Stimulated activated naive CD4-positive, alpha-beta T cell (primary cell): ENCODE results near the gene ARPC5L.
"Not testable (repeated sequence)": the region's sequence is repeated elsewhere in the genome, so short reads cannot be mapped to it uniquely, and the experiment has no call there.

ENCODE experiments used
- DNase-seq, 6 experiments: peaks; one replicate each; lab custom pipeline; 2025; lab: John Stamatoyannopoulos, UW

The ARPC5L gene

GRCh38 chr9:124841075-124841821 is 20.7 kb upstream of the ARPC5L start:
- no peak for DNase-seq

- DNase-seq, result no peak
Observed at GRCh38 chr9:124843456-124844034, 18.4 kb upstream of the ARPC5L start.

GRCh38 chr9:124844291-124844690 is 17.6 kb upstream of the ARPC5L start:
- no peak for DNase-seq

DNA sequence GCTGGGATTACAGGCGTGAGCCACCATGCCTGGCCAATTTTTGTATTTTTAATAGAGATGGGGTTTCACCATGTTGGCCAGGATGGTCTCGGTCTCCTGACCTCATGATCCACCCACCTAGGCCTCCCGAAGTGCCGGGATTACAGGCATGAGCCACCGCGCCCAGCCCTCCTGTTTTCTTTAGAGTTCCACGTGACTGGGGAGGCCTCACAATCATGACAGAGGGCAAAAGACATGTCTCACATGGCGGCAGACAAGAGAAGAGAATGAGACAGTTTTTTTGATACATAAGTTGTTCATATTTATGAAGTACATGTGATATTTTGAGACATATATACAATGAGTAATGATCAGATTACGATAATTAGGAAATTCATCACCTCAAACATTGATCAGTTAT is 15.5 kb upstream of the ARPC5L start:
- DNase-seq, result not testable (repeated sequence)

- DNase-seq, result no peak
Observed at GRCh38 chr9:124846969-124847368, 15.0 kb upstream of the ARPC5L start.

DNA sequence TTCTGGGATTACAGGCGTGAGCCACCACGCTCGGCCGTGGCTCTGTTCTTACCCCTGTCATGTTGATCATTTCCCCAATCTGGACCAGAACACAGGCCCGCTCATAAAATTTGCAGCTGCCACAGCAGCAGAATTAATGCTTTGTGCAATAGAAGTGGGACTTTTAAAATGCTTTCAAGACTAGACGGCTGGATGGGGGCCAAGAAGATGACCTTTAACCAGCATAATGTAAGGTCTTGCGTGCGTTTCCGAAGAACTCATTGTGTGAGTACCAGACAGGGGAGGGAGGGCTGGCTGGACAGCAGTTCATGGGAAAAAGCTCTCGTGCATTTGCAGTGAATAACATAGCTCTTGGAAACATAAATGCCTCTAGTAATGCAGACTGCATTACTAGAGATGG is 12.1 kb upstream of the ARPC5L start:
- no peak for DNase-seq

- no peak for DNase-seq
Observed at GRCh38 chr9:124852121-124852828, 9.7 kb upstream of the ARPC5L start.

DNA sequence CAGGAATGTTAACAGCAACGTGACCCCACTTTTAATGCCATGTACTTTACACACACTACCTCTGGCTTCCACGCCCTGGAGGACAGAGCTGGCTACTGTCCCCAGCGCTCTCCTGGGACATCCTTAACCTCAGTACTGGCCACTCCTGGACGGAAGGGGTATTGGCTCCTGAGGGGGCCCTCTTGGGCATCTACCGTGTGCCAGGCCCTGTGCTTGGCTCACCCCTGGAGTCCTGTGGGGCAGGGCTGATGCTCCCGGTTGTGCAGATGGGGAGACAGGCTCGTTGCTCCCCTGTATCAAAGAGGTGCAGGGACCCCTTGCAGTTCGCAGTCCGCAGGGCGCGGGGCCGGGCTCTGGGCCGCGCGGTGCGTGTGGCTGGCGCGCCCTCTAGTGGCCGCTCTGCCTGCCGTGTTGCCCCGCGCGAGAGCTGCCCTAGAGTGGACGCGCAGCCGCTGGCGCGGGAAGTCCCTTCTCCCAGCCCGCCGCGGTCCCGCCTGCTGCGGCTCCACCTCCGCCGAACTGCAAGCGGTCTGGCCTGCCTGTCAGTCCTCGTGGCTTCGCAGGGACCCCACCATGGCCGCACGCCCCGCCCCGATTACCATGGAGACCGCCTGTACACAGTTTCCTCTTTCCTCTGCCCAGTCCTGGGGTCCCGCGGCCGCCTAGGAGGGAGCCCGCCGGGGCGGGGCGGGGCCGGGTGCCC is 8.9 kb upstream of the ARPC5L start, which contains the start of gene WDR38:
Gene WDR38 (plus strand): TSS at position 632 of the 703 bp plus-strand sequence. CDS start 72 bp downstream, outside the sequence.
- peak; percentile 30 to 80 (median 72) for DNase-seq

GRCh38 chr9:124853605-124854143 is 8.3 kb upstream of the ARPC5L start:
- DNase-seq, result no peak

GRCh38 chr9:124854161-124854560 is 7.8 kb upstream of the ARPC5L start:
- DNase-seq, result no peak

DNA sequence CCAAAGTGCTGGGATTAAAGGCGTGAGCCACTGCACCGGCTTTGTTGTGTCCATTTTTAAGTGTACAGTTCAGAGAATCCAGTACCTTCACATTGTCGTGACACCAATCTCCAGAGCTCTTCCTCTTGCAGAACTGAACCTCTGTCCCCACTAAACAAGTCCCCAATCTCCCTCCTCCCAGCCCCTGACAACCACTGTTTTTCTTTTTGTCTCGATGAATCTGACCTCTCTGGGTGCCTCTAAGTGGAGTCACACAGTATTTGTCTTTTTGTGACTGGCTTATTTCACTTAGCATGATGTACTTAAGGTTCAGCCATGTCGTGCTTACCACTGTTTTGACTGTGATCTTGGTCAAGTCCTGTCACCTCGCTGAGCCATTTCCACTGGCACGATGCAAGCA is 7.1 kb upstream of the ARPC5L start:
- DNase-seq, result no peak

DNA sequence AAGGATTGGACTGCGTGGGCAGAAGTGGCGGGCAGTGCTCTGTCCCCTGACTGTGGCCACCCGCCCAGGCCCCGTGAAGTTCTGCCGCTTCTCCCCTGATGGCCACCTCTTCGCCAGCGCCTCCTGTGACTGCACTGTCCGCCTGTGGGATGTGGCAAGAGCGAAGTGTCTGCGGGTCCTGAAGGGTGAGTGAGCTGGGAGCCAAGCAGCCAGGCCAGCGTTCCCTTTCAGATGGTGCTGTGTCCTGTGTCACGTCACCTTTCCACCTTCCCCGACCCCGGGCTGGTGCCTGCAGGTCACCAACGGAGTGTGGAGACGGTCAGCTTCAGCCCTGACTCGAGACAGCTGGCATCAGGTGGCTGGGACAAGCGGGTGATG is 6.4 kb upstream of the ARPC5L start:
- no peak for DNase-seq

DNA sequence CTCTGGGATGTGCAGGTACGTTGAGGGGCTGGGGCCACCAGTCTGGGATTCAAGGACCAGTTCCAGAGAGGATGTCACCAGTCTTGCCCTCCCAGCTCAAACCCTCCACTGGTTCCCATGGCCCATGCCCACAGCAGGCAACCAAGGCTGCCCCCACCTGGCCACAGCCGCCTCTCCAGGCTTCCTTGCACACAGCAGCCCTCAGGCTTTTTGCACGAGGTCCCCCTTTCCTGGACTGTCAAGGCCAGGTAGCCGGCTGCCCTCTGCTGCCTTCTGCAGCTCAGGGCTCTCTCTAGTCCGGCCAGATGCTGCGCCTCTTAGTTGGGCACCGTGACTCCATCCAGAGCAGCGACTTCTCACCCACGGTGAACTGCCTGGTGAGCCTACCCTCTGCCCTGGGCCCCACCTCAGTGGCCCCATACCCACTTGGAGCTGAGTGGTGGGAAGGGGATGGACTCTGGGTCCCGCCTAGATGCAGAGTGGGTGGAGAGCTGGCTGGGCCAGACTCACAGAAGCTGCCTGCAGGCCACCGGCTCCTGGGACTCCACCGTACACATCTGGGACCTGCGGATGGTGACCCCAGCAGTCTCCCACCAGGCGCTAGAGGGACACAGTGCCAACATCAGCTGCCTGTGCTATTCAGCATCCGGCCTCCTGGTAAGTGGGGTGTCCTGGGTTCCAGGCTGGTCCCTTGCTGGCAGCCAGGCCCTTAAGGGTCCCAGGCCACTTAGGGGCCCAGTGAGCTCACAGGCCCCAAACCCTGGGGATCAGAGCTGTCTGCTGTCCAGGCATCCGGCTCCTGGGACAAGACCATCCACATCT is 5.8 kb upstream of the ARPC5L start:
- DNase-seq, result peak in 1 of 6 experiments; percentile 10

- no peak for DNase-seq
Observed at GRCh38 chr9:124857533-124858162, 4.3 kb upstream of the ARPC5L start.

- DNase-seq, result no peak
Observed at GRCh38 chr9:124858330-124859046, 3.4 kb upstream of the ARPC5L start.

GRCh38 chr9:124859803-124860581 is 1.9 kb upstream of the ARPC5L start:
- no peak for DNase-seq

DNA sequence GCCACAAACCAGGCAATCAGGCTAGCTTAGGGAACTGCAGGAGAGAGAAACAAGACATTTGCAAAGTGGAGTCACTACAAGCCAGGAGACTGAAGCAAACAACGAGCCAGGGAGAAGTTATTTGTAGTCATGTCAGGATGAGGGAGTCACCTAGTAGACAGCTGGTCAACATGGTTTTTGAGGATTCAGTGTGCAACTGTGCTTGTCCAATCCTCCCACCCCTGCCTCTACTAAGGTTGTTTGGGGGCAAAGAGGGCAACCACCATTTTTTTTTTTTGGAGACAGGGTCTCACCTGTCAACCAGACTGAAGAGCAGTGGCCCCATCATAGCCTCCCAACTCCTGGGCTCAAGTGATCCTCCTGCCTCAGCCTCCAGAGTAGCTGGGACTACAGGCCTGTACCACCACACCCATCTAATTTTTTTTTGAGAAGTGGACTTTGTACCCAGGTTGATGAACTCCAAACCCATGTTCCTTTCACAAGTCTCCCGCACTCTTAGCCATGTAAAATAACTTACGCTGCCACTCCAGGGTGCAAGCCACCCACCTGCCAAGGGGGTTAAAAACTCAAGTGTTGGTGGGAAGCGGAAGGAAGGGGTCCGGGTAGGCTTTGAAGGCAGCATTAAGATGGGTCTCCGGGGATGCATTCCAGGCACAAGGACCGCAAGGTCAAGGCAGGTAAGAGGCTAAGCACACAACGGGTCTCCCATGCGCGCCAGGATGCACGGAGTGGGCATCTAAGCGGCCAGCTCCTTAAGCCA is 1.2 kb upstream of the ARPC5L start:
- peak in 2 of 6 experiments; percentile 42 to 44 for DNase-seq

DNA sequence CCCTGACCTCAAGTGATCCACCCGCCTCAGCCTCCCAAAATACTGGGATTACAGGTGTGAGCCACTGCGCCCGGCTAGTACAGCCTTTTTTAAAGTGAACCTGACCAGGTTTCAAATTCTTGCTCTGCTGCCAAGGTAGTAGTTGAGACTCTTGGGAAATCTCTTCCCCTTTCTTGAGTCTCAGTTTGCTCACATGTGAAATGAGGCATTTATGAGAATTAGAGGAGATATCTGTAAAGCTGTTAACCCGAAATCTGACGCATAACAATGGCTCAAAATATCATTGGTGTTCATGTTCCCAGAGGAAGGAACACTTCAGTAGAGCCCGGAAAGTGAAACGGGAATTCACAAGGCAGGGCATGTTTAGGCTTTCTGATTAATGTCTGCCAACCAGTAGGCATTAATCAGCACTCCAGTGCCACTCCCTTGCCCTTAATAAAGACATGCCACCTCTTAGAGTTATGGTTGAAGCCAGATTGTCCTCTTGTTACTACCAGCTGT is 1.5 kb downstream of the ARPC5L start:
- no peak for DNase-seq
